ENCODE measurements around the gene TMX2.
"Not testable (repeated sequence)": the region's sequence is repeated elsewhere in the genome, so short reads cannot be mapped to it uniquely, and the experiment has no call there.

Gene TMX2

GRCh38 chr11:57699813-57700212 is 12.6 kb upstream of the TMX2 start:
- Histone ChIP-seq H3K4me3 (ENCODE audit: control insufficient read depth in 1 of 7, extremely low read depth in 1 of 7, insufficient read depth in 4 of 7, low read depth in 2 of 7, low read length in 6 of 7) (no peak overlapping the region), H3K4me1 (ENCODE audit: control extremely low read depth in 1 of 4, control insufficient read depth in 4 of 4, insufficient read depth in 4 of 4, low read length in 3 of 4) (no peaks in the 10 kb centered on the region), H3K36me3 (ENCODE audit: control insufficient read depth in 4 of 4, insufficient read depth in 4 of 4, low read length in 3 of 4) (peaks cover 24 to 86% (median 55%) of the 10 kb centered on the region in 4 experiments), H3K9me3 (ENCODE audit: control extremely low read depth in 1 of 5, control insufficient read depth in 4 of 5, insufficient read depth in 2 of 5, low read depth in 1 of 5, low read length in 4 of 5) (no peaks in the 10 kb centered on the region), H3K27ac (ENCODE audit: insufficient read depth in 1 of 2, low read depth in 1 of 2, low read length in 2 of 2, poor library complexity in 1 of 2, severe bottlenecking in 2 of 2) (no peak overlapping the region), H3K27me3 (replicated peaks in 2 of 5; ENCODE audit: control insufficient read depth in 4 of 5, insufficient read depth in 5 of 5, low read length in 4 of 5) (no peaks in the 10 kb centered on the region)
- 91% methylated on average over 10 of the region's 10 CpGs for WGBS (ENCODE audit: insufficient coverage)
- ChIA-PET CTCF (interaction anchor here (1.1 kb wide), 1 partner anchor 28 kb away, joined by 3 read pairs; no protein-coding TSS in a partner anchor), POLR2A (no interaction called here)
- no peak for DNase-seq

GRCh38 chr11:57700425-57700824 is 12.0 kb upstream of the TMX2 start:
- CTCF ChIA-PET, result interaction anchor here (0.7 kb wide), 1 partner anchor 11 kb away, joined by 3 read pairs; no protein-coding TSS in a partner anchor
- no peak for DNase-seq
- H3K36me3 ChIP-seq (ENCODE audit: control insufficient read depth in 4 of 4, insufficient read depth in 4 of 4, low read length in 3 of 4), result peaks cover 24 to 83% (median 54%) of the 10 kb centered on the region in 4 experiments
- no peaks in the 10 kb centered on the region for H3K9me3 ChIP-seq (ENCODE audit: control extremely low read depth in 1 of 5, control insufficient read depth in 4 of 5, insufficient read depth in 2 of 5, low read depth in 1 of 5, low read length in 4 of 5)
- no peak overlapping the region for H3K4me3 ChIP-seq (ENCODE audit: control insufficient read depth in 1 of 7, extremely low read depth in 1 of 7, insufficient read depth in 4 of 7, low read depth in 2 of 7, low read length in 6 of 7)
- POLR2A ChIA-PET, result no interaction called here
- WGBS (ENCODE audit: insufficient coverage), result no CpG with 5 or more reads among the region's 3 CpGs
- no peaks in the 10 kb centered on the region for H3K4me1 ChIP-seq (ENCODE audit: control extremely low read depth in 1 of 4, control insufficient read depth in 4 of 4, insufficient read depth in 4 of 4, low read length in 3 of 4)
- H3K27ac ChIP-seq (ENCODE audit: insufficient read depth in 1 of 2, low read depth in 1 of 2, low read length in 2 of 2, poor library complexity in 1 of 2, severe bottlenecking in 2 of 2), result no peak overlapping the region
- H3K27me3 ChIP-seq (replicated peaks in 2 of 5; ENCODE audit: control insufficient read depth in 4 of 5, insufficient read depth in 5 of 5, low read length in 4 of 5), result no peaks in the 10 kb centered on the region

DNA sequence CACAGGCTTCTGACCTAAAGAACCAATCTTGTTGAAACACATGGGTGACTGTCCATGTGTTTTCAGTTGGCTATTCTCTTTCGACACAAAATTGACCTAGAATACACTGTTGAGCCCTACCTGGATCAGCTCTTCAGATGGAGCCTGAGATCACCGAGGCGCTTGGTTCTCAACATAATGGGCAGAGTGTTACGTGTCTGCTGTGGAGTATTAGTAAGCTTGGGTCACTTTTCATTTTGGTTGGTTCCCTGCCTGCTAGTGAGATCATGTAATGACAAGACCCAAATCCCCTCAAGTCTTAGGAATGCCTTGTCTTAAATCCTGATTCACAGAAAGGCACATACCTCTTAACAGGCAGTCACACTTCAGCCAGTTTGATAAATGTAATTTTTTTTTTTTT is 9.1 kb upstream of the TMX2 start:
- Histone ChIP-seq H3K4me1 (ENCODE audit: control extremely low read depth in 1 of 4, control insufficient read depth in 4 of 4, insufficient read depth in 4 of 4, low read length in 3 of 4) (no peaks in the 10 kb centered on the region), H3K36me3 (ENCODE audit: control insufficient read depth in 4 of 4, insufficient read depth in 4 of 4, low read length in 3 of 4) (peaks cover 16 to 59% (median 41%) of the 10 kb centered on the region in 4 experiments)

DNA sequence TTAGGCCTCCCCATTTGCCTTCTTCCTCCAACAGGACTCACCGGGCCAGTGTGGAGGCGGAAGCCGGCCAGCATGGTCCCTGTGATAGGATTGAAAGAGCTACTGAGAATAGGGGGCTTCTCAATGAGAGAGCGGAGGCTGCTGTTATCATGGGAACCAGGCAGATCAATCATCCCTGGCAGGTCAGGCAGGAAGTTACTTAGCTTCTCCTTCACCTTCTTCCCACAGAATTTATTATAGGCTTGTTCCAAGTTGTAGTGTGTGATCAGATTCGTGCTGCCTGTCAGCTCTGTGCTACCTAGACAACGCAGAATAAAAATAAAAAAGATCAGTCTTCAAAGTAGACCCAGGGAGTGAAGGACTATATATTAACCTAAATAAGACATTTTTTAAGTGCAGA is 7.5 kb upstream of the TMX2 start:
- WGBS (ENCODE audit: insufficient coverage), result no CpG with 5 or more reads among the region's 6 CpGs
- Histone ChIP-seq H3K27me3 (replicated peaks in 2 of 5; ENCODE audit: control insufficient read depth in 4 of 5, insufficient read depth in 5 of 5, low read length in 4 of 5) (no peaks in the 10 kb centered on the region), H3K27ac (ENCODE audit: insufficient read depth in 1 of 2, low read depth in 1 of 2, low read length in 2 of 2, poor library complexity in 1 of 2, severe bottlenecking in 2 of 2) (no peak overlapping the region), H3K4me1 (ENCODE audit: control extremely low read depth in 1 of 4, control insufficient read depth in 4 of 4, insufficient read depth in 4 of 4, low read length in 3 of 4) (no peaks in the 10 kb centered on the region), H3K36me3 (ENCODE audit: control insufficient read depth in 4 of 4, insufficient read depth in 4 of 4, low read length in 3 of 4) (peaks cover 8 to 47% (median 27%) of the 10 kb centered on the region in 4 experiments), H3K9me3 (ENCODE audit: control extremely low read depth in 1 of 5, control insufficient read depth in 4 of 5, insufficient read depth in 2 of 5, low read depth in 1 of 5, low read length in 4 of 5) (no peaks in the 10 kb centered on the region), H3K4me3 (ENCODE audit: control insufficient read depth in 1 of 7, extremely low read depth in 1 of 7, insufficient read depth in 4 of 7, low read depth in 2 of 7, low read length in 6 of 7) (no peak overlapping the region)
- DNase-seq, result no peak
- ChIA-PET CTCF (interaction anchor here (0.9 kb wide), 1 partner anchor 96 kb away, joined by 4 read pairs; no protein-coding TSS in a partner anchor), POLR2A (no interaction called here)

More for the DNA sequence above, 9.1 kb upstream of the TMX2 start:
- no peak for DNase-seq
- POLR2A ChIA-PET, result no interaction called here
- Histone ChIP-seq H3K27me3 (replicated peaks in 2 of 5; ENCODE audit: control insufficient read depth in 4 of 5, insufficient read depth in 5 of 5, low read length in 4 of 5) (no peaks in the 10 kb centered on the region), H3K9me3 (ENCODE audit: control extremely low read depth in 1 of 5, control insufficient read depth in 4 of 5, insufficient read depth in 2 of 5, low read depth in 1 of 5, low read length in 4 of 5) (no peaks in the 10 kb centered on the region), H3K4me3 (ENCODE audit: control insufficient read depth in 1 of 7, extremely low read depth in 1 of 7, insufficient read depth in 4 of 7, low read depth in 2 of 7, low read length in 6 of 7) (no peak overlapping the region), H3K27ac (ENCODE audit: insufficient read depth in 1 of 2, low read depth in 1 of 2, low read length in 2 of 2, poor library complexity in 1 of 2, severe bottlenecking in 2 of 2) (no peak overlapping the region)
- CTCF ChIA-PET, result interaction anchor here (1.3 kb wide), 1 partner anchor 15 kb away, joined by 6 read pairs; no protein-coding TSS in a partner anchor
- 100% methylated on average over 4 of the region's 4 CpGs for WGBS (ENCODE audit: insufficient coverage)

DNA sequence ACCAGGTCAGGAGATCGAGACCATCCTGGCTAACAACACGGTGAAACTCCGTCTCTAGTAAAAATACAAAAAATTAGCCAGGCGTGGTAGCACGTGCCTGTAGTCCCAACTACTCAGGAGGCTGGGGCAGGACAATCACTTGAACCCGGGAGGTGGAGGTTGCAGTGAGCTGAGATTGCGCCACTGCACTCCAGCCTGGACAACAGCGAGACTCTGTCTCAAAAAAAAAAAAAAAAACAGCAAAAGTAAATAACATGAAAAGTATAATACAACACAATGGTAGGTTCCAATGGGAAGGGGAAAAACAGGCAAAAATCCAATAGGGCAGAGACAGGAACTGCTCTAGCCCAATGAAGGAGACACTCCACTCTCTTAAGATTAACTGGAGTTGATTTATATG is 7.0 kb upstream of the TMX2 start:
- H3K27ac ChIP-seq (ENCODE audit: insufficient read depth in 1 of 2, low read depth in 1 of 2, low read length in 2 of 2, poor library complexity in 1 of 2, severe bottlenecking in 2 of 2); H3K4me1 ChIP-seq (ENCODE audit: control extremely low read depth in 1 of 4, control insufficient read depth in 4 of 4, insufficient read depth in 4 of 4, low read length in 3 of 4); DNase-seq; H3K9me3 ChIP-seq (ENCODE audit: control extremely low read depth in 1 of 5, control insufficient read depth in 4 of 5, insufficient read depth in 2 of 5, low read depth in 1 of 5, low read length in 4 of 5); H3K27me3 ChIP-seq (replicated peaks in 2 of 5; ENCODE audit: control insufficient read depth in 4 of 5, insufficient read depth in 5 of 5, low read length in 4 of 5); POLR2A ChIA-PET; H3K4me3 ChIP-seq (ENCODE audit: control insufficient read depth in 1 of 7, extremely low read depth in 1 of 7, insufficient read depth in 4 of 7, low read depth in 2 of 7, low read length in 6 of 7): not testable (repeated sequence)
- peaks cover 8 to 43% (median 23%) of the 10 kb centered on the region in 4 experiments for H3K36me3 ChIP-seq (ENCODE audit: control insufficient read depth in 4 of 4, insufficient read depth in 4 of 4, low read length in 3 of 4)
- CTCF ChIA-PET, result interaction anchor here (0.6 kb wide), 1 partner anchor 14 kb away, joined by 4 read pairs; no protein-coding TSS in a partner anchor
- 90% methylated on average over 3 of the region's 8 CpGs for whole genome bisulfite sequencing (ENCODE audit: insufficient coverage)

DNA sequence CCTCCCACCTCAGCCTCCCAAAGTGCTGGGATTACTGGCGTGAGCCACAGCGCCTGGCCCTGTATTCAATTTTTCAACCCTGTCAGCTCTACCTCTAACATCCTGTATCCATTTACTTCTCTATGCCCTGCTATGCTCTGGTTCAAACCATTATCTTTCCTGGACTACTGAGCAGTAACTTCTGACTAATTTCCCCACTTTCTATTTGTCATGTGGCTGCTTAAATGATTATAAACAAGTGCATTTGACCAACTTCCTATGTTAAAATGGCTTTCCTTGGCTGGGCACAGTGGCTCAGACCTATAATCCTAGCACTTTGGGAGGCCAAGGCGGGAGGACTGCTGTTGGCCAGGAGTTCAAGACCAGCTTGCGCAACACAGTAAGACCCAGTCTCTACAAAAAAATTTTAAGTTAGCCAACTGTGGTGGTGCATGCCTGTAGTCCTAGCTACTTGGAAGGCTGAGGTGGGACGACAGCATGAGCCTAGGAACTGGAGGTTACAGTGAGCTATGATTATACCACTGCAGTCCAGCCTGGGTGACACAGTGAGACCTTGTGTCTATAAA is 2.5 kb upstream of the TMX2 start:
- ChIA-PET POLR2A (interaction anchor here (0.7 kb wide), 1 partner anchor 197 kb away, joined by 3 read pairs; no protein-coding TSS in a partner anchor), CTCF (interaction anchor here (0.7 to 1.6 kb wide), 6 partner anchors 8 to 68 kb away, joined by 3 to 5 read pairs (median 4); no protein-coding TSS in a partner anchor)
- H3K27ac ChIP-seq (ENCODE audit: insufficient read depth in 1 of 2, low read depth in 1 of 2, low read length in 2 of 2, poor library complexity in 1 of 2, severe bottlenecking in 2 of 2), result no peak overlapping the region
- no peak overlapping the region for H3K4me3 ChIP-seq (ENCODE audit: control insufficient read depth in 1 of 7, extremely low read depth in 1 of 7, insufficient read depth in 4 of 7, low read depth in 2 of 7, low read length in 6 of 7)
- H3K4me1 ChIP-seq (ENCODE audit: control extremely low read depth in 1 of 4, control insufficient read depth in 4 of 4, insufficient read depth in 4 of 4, low read length in 3 of 4), result peaks cover 18 to 28% (median 21%) of the 10 kb centered on the region in 4 experiments
- H3K9me3 ChIP-seq (ENCODE audit: control extremely low read depth in 1 of 5, control insufficient read depth in 4 of 5, insufficient read depth in 2 of 5, low read depth in 1 of 5, low read length in 4 of 5), result no peaks in the 10 kb centered on the region
- no peak for DNase-seq
- 98% methylated on average over 4 of the region's 5 CpGs for WGBS (ENCODE audit: insufficient coverage)
- peaks cover 0 to 7% (median 4%) of the 10 kb centered on the region in 4 experiments for H3K36me3 ChIP-seq (ENCODE audit: control insufficient read depth in 4 of 4, insufficient read depth in 4 of 4, low read length in 3 of 4)
- H3K27me3 ChIP-seq (replicated peaks in 2 of 5; ENCODE audit: control insufficient read depth in 4 of 5, insufficient read depth in 5 of 5, low read length in 4 of 5), result no peaks in the 10 kb centered on the region

All from common myeloid progenitor, CD34-positive (primary cell).